Stimulated activated CD8-positive, alpha-beta memory T cell treated with anti-CD3 and anti-CD28 coated beads, Interleukin-12 subunit alpha, Interleukin-12 subunit beta, amount 100 ng/mL, for 1 hour (primary cell): ENCODE results near the gene MARK3.
A peak's percentile ranks its signal among the peaks of the same experiment; 100 is the strongest.
"Not testable (repeated sequence)": the region's sequence is repeated elsewhere in the genome, so short reads cannot be mapped to it uniquely, and the experiment has no call there.

Source experiments
- DNase-seq: peaks from one replicate; pipeline ENCODE4 v3.0.0-alpha.2; 2020; ENCODE audit warnings: low read depth

The MARK3 gene

DNA sequence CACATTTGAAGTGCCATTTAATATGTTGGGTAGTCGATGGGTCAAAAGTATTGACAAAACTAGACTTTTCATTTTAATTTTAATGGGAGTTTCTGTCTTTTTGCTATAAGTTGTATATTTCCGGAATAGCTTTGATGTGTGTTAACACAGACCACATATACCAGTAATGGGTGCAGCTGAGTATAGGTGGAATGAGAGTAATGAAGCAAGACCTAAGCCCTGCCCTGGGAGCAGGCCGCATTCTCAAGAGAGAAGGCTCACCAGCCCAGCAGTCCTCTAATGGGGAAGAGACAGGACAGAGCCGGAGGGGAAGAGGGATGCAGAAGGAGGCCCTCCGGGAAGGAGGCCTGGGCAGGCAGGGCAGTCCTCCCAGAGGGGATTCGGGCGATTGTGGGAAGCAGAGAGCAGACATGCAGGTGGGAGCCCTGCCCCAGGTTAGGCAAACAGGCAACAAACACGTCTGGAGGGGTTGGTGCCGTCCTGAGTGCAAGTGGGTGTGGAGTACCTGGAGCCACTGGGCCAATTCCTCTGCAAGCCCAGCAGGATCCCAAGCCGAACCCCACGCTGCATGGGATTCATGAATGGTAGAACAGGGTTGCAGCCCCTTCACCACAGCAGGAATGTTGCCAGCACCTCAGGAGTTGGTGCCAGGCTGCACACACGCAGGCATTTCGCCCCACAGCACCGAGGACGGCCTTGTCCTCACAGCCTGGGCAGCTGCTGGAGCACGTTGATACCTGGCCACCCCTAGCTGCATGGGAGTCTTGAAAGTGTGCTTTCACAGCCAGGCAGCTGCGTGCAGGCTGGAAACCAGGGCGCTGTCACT, 129.6 kb downstream of the MARK3 start:
- DNase-seq: no peak

DNA sequence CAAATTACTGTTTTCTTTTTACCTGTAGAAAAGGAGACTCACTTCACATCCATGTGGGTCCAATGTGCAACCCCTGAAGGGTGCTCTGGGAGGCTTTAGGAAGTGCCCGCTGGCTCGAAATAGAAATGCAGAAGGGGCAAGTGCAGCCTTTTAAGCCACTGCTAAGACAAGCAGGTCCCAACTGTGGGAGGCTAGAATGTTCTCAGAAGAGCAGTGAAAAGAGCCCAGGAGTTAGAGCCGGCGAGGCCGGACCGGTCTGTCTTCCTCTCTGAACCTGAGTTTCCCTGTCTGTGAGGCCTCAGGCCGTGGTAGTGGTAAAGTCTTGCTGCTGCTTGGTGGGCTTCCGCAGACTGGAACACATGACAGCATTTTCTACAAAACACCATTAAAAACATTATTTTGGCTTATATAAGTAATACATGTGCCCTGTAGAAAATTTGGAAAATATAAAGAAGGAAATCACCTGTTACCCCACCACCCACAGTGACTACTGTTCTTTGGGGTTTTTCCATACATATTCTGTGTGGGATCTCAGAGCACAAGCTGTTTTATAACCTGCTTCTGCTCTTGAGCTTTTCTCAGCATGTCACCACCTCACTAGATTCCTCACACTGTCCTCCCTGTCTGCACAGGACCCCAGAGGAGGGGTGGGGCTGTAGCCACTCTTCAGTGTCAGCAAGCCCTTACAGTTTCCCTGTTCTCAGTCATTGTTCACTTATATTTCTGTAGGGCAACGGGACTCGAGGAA, 131.4 kb downstream of the MARK3 start:
- DNase-seq: no peak

DNA sequence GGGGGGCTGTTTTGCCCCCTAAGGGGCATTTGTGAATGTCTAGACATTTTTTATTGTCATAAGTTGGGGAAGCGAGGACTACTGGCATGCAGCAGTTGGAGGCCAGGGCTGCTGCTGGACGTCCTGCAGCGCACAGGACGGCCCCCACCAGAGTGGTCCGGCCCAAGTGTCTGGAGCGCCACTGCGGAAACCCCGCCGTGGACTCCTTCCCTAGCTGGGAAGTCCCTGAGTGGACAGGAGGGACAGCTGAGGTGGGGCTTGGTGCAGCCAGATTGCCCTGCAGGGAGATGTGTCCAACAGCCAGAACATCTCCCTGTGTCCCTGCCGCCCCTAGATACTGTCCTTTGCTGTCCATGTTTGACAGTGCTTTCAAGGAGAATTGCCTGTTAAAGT, 132.0 kb downstream of the MARK3 start:
- DNase-seq: no peak

DNA sequence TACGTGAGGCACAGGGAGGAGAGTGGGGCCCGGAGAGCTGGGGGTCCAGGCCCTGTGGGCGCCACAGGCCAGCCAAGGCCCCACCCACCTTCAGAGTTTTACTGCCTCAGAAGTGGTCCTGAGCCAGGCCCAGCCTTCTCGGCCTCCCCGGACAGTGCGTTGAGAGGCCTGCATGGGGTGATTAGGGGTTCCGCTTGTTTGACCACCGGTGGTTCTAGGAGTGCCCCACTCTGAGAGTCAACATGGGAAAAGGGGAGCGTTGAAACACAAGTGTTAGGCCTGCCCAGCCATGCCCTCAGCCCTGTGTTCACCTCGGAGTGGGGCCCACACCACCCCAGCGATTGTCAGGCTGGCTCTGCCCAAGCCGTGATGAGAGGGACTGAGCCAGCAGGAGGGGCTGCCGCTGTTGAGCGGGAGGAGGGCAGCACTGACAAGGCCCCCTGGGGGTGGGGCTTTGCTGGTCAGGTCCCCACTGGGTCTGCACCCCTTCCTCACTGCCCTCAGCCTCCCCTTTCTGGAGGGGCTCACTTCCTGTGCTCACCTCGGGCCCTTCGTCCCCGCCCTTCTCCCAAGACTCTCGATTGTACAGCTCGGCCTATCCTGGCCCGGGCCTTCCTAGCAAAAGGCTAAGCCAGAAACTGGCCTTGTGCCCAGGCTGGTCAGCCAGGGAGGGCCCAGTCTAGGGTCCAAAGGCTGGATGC, 132.7 kb downstream of the MARK3 start:
- DNase-seq: no peak

DNA sequence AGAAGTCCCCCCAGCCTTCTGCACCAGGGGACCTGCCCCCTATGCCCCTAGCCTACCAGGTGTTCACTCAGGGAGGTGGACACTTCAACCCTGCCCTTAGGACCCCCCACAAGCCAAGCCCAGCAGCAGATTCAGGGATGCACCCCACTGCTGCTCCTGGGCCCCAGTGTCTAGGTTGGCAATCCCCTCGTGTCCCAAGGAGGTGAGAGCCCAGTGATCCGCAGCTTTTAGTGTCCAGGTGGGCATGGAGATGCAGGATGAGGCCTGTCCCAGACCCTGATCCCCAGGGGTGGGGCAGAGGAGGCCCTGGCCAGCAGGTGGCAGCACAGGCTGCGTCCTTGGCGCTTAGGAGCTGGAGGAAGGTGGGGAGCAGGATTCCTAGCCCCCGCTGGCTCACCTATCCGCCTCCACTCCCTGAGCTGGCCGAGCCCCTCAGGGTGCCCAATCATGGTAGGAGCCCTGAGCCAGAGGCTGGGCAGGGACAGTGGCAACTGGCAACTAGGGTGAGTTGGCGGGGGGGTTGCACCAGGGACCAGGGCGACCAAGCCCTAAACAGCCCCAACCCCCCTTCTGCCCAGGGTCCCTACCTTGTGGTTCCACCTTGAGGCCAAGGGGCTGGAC, 133.3 kb downstream of the MARK3 start:
- DNase-seq: peak; percentile 45

DNA sequence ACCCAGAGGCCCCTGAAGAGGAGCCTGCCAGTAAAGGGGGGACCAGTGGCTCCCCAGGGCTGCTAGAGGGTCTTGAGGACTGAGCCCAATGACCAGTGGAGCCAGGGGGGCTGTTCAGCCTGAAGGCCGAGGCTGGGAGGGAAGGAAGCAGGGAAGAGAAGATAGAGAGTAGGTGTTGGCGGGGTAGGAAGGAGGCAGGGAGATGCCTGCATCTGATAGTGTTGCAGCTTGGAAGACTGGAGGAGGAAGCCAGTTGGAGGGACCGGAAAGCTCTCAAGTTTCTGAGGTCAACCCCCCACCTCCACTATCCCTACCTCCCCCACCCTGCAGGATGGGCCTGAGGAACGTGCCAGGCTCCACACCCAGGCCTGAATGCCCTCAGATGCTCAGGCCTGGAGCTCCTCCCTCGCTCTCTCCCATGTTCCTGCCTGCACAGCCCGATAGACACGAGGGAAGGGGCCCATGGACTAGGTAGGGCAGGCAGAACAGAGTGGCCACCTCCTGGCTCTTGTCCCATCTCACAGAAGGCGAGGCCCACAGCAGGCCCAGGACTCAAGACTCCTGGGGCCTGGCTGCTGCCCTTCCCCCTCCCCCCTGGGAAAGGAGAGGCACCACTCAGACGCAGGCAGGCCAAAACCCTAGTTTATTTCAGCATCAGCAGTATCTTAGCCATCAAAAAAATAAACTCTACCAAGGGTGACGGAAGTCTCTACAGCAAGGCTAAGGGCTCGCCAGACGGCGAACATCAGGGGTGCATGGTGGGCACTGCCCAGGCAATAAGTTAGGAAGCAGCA, 134.0 kb downstream of the MARK3 start:
- no peak for DNase-seq

DNA sequence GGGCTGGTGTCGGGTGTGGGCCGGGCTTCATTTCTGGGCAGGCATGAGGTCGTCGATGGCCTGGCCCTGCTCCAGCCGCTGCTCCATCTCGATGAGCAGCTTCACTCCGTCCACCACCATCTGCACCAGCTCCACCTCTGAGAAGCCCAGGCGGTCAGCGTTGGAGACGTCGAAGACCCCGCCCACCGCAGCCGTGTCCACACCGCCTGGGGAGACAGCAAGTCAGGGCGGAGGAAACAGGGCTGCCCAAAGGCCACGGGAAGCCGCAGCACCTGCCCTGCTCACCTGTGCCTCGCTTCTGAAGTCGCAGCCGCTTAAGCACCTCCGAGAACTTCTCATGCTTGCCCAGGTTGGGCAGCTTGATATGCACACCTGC, 134.6 kb downstream of the MARK3 start:
- DNase-seq: no peak

DNA sequence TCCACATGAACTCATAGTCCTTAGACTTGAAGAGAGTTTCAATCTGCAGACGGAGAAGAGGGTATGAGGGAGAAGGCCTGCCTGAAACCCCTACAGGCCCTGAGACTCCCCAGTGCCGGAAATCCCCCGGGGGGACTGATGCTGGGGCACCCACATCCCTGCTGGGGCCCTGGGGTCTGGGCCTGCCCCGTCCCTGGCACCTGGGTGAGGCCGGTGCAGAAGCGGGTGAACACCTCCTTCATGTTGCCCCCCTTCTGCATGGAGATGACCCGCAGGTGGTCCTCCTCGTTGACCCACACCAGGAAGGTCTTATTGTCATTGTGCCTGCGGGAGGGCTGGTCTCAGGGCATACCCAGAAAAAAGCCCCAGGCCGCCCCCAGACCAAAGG, 135.0 kb downstream of the MARK3 start:
- DNase-seq: no peak

DNA sequence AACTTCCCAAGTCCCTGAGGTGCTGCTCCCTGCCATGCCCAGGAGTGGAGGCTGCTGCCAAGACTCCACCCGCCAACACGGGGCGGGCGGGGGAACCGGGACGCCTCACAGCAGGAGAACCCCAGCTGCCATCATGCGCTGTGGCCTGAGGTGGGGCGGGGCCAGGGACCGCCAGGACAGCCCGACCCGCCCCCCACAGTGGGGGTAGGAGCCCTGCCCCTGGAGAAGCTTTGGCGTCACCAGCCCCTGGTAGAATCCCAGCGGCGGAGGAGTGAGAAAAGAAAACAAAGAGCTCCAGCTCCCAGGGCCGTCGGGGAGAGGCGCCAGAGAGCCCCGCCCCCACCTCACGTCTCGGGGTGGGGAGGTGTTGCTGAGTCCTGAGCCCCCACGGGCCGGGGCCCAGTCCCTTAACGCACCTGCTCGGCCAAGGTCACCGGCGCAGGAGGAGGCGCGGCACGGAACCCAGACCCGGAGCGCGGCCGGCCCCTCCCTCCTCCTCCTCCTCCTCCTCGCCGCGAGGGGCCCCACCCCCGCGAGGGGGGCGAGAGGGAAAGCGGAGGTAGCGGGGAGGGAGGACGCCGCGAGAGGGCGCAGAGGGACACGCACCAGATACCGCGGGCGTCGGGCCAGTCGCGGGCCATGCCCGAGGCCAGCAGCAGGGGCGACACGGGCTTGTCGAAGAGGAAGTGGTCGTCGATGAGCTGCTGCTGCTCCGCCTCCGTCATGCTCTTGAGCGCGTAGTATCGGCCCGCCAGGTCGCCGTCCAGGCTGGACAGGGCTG, 135.6 kb downstream of the MARK3 start:
- peak; percentile 46 for DNase-seq

DNA sequence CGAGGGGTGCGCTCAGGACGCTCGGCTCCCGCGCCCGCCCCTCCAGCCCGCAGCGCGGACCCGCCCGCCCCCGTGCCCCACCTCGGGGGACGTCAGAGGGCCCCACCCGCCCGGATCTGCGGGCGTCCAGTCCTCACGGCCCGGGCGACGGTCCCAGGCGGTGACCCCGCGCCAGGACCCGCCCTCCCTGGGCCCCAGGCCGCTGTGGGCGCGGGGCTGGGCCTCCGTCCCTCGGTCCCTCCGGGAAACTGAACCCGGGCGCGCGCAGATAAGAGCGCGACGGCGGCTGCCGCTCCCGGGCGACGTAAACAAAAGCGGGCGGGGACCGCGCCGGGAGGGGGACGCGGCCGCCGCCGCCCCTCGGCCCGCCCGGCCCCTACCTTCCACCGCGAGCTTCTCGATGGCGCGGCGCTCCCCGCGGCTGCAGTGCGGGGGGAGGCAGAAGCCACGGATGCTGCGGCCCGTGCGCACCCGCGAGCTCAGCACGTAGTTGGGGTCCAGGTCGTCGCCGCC, 136.3 kb downstream of the MARK3 start:
- DNase-seq: no peak

DNA sequence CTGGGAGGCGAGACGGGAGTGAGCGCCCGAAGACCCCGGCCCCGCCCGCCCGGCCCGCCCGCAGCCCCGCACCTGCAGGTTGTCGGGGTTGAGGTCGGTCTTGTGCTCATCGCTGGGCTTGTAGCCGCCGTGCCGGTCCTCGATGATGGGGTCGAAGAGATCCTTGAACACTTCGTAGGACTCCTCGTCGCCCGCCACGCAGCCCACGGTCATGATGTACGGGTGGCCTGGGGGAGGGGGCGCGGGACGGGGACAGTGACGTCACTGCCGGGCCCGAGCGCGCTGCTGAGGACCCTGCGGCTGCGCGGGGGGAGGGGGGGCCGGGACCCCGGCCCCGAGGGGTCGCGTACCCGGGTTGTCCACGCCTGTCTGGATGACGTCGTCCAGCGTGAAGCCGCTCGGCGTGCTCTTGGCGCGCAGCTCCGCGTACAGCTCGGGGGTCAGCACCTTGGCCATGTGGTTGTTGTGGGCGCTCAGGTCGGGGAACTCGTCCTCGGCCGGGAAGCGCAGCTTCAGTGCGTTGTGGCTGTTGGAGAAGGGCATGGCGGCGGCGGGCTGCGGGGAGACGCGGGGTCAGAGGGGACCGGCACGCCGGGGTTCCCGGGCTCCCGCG, 136.8 kb downstream of the MARK3 start:
- DNase-seq: no peak

DNA sequence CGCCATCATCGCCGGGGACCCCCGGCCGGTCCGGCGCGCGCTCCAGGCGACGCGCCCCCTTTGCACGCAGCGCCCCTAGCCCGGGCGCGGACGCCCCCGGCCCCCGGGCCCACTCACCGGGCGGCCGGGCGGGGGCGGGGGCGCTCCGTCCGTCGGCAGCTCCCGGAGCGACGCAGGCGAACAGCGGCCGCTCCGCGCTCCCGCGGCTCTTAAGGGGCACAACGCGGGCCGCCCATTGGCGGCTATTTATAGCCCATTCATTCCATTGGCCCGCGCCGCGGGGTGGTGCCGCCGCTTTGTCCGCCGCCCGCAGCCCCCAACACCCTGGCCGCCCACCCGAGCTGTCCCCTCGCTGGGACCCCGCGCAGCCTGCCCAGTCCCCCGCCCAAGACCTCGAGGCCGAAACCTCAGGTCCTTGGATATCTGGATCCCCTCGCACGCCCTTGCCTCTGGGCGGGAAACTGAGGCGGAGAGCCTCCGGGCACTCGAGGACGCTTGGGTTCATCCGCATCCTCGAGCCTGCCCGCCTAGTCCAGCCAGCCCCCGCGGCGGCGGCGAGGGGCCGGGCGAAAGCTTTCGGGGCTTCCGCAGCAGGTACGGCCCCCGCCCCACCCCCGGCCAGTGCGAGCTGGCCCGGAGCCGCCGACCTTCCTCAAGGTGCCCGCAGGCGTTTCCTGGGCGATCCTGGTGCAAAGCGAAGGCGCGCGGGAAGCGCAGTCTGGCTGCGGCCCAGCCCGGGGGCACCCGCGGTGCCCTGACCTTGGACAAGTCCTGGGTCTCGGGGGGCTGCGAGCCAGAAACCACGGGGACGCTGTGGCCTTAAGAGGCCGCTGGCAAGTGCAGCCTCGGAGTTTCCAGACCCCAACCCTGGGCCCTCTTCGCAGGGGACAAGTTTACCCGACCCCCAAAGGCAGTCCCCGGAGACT, 137.7 kb downstream of the MARK3 start, which contains the start of gene CKB:
CKB (minus strand) TSS at position 182 of the 926 bp plus-strand sequence. CDS start 337 bp downstream, outside the sequence.
- DNase-seq: no peak

DNA sequence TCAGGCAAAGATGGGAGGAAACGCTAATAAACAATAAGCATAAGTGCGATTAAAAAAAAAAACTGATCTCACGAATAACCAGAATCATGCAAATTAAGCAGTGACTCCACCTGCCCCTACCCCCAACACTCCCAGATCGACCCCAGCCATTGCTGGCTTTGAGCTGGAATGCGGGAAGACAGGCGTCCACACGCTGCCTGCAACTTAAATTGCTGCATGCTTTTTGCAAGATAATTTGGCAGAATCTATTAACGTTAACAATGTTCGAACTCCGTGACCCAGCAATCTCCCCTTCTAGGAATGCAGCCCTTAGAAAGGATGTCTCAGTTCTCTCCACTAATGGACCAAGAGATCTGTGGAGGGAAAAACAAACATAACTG, 138.3 kb downstream of the MARK3 start:
- DNase-seq: no peak

DNA sequence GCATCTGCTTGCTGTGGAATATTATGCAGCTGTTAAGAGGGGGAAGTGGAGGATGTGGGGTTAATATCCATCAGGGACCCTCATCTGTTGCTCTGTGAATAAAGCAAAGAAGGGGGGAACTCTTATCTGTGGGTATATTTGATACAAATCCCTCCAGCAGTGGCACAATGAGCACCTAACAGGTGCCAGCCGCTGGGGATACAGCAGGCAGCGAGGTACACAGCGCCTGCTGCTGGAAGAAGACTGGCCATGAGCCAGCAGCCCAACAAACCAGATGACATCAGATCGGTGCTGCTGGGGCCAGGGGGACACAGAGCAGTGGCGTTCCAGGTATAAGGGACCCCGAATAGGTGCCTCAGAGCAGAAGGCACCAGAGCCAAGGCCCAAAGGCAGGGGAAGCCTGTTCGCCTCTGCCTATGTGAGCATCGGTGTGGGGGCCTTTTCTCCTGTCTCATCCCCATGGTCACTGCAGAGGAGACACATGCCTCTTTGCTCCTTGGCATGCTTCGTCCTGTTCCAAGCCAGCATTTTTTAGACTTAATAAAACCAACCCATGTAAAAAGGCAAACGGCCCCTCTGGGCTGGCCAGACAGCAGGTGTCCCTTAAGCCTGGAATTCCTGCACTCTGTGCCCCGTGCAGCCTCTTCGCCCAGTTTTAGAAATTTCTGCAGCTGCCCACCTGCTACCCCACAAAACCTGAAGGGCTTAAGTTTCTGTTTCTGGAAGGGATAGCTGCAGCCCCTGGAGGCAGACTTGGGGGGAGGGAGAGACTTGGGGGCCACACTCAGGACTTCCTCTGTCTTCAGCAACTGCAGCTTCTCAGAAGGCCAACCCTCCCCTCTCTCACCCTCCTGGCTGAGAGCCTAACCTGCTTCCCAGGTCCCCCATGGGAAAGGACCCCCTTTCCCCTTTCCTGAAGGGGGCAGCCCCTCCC, 139.1 kb downstream of the MARK3 start:
- no peak for DNase-seq

DNA sequence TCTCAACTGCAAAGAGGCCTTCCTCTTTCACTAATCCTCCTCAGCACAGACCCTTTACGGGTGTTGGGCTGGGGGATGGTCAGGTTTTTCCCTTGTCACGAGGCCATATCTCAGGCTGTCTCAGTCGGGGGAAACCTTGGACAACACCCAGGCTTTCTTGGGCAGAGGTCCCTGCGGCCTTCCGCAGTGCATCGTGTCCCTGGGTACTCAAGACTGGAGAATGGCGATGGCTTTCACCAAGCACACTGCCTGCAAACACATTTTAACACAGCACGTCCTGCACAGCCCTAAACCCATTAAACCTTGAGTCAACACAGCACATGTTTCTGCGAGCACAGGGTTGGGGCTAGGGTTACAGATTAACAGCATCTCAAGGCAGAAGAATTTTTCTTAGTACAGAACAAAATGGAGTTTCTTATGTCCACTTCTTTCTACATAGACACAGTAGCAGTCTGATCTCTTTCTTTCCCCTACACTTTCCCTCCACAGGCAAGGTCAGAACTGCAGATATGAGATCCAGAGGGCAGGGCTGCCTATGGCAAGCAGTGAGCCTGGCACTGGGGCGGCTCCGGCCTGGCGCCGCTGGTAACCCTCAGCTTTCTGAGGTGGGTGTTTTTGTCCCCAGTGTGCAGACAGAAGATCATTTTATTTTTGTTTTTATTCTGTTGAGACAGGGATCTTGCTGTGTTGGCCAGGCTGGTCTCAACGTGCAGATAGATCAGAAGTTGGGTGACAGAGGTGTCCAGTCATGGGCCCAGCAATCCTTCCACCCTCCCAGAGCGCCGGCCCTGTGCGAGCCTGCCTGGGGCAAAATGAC, 140.4 kb downstream of the MARK3 start:
- not testable (repeated sequence) for DNase-seq

DNA sequence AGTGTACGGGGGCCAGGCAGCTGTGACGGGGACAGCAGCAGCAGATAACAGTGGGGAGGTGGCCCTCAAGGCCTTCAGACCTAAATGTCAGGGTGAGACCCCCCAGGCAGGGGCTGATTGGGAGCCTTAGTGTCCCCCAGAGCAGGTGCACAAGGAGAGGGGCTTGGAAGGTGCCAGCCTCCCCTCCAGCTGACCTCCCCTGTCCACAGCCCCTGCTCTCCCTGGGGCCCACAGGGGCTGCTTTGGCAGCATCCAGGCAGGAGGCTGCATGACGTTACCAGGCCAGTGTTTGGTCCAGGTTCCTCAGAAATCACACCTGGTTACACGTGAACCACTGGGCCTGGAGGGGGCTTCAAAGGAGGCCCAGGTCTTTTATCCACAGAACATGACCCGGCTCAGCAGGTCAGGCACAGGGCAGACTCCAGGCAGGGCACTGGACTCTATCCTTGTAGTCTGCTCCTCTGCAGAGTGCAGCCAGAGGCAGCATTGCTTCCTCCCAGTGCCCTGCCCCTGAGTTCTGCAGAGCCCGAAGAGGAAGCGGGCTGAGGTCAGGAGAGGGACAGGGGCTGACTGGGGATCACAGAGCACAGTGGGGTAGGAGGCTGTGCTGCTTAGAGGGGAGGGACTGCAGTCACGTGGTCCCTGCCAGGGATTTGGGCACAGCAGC, 141.2 kb downstream of the MARK3 start:
- no peak for DNase-seq

DNA sequence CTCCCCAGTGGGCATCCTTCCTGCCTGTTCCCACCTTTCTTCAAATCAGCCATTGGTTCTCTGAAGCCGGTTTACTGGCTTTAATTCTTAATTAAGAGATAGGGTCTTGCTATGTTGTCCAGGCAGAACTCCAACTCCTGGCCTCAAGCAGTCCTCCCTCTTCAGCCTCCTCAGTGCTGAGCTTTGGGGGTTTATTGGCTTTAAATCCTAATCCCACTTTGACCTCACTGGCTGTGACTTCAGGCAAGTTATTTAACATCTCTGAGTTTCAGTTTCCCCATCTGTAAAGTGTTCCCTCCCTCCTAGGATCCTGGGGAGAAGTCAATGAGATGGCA, 141.7 kb downstream of the MARK3 start:
- no peak for DNase-seq
